Measurements from ENCODE around the gene PCDHB8.
"Not testable (repeated sequence)": the region's sequence is repeated elsewhere in the genome, so short reads cannot be mapped to it uniquely, and the experiment has no call there.

PCDHB8 gene

GRCh38 chr5:141177577-141178191 lies at the start of gene PCDHB8:
Gene PCDHB8 (plus strand): TSS chr5:141177790. CDS start chr5:141178035, 245 bp downstream.
- in situ Hi-C loops (cut with HindIII; ENCODE audit: low sequenced_read_pairs) = not testable (repeated sequence)

- in situ Hi-C loops (cut with HindIII; ENCODE audit: low sequenced_read_pairs) = no loop called here
Measured at GRCh38 chr5:141135030-141135717, 42.4 kb upstream of the PCDHB8 start, which contains the start of gene PCDHB5. Gene PCDHB5 (plus strand): TSS chr5:141135206. CDS start chr5:141135435, 229 bp downstream.

- in situ Hi-C loops (cut with HindIII; ENCODE audit: low sequenced_read_pairs) = no loop called here
Measured at GRCh38 chr5:141135718-141136266, 41.8 kb upstream of the PCDHB8 start.

- in situ Hi-C loops (cut with HindIII; ENCODE audit: low sequenced_read_pairs) = not testable (repeated sequence)
Measured at GRCh38 chr5:141137346-141137745, 40.2 kb upstream of the PCDHB8 start.

GRCh38 chr5:141149812-141150211 lies 27.8 kb upstream of the PCDHB8 start, which contains the start of gene PCDHB6:
Gene PCDHB6 (plus strand): TSS chr5:141150057. CDS start chr5:141150258, 201 bp downstream.
- in situ Hi-C loops (cut with HindIII; ENCODE audit: low sequenced_read_pairs) = no loop called here

- in situ Hi-C loops (cut with HindIII; ENCODE audit: low sequenced_read_pairs) = no loop called here
Measured at GRCh38 chr5:141150224-141150992, 27.2 kb upstream of the PCDHB8 start.

GRCh38 chr5:141150993-141151325 lies 26.6 kb upstream of the PCDHB8 start:
- in situ Hi-C loops (cut with HindIII; ENCODE audit: low sequenced_read_pairs) = no loop called here

GRCh38 chr5:141151632-141152031 lies 26.0 kb upstream of the PCDHB8 start:
- in situ Hi-C loops (cut with HindIII; ENCODE audit: low sequenced_read_pairs) = not testable (repeated sequence)

GRCh38 chr5:141152096-141152495 lies 25.5 kb upstream of the PCDHB8 start:
- in situ Hi-C loops (cut with HindIII; ENCODE audit: low sequenced_read_pairs) = not testable (repeated sequence)

- in situ Hi-C loops (cut with HindIII; ENCODE audit: low sequenced_read_pairs) = no loop called here
Measured at GRCh38 chr5:141155540-141156374, 21.8 kb upstream of the PCDHB8 start.

GRCh38 chr5:141157356-141157755 lies 20.2 kb upstream of the PCDHB8 start:
- in situ Hi-C loops (cut with HindIII; ENCODE audit: low sequenced_read_pairs) = not testable (repeated sequence)

- in situ Hi-C loops (cut with HindIII; ENCODE audit: low sequenced_read_pairs) = not testable (repeated sequence)
Measured at GRCh38 chr5:141157901-141158300, 19.7 kb upstream of the PCDHB8 start.

- in situ Hi-C loops (cut with HindIII; ENCODE audit: low sequenced_read_pairs) = no loop called here
Measured at GRCh38 chr5:141172381-141173204, 5.0 kb upstream of the PCDHB8 start, which contains the start of gene PCDHB7. Gene PCDHB7 (plus strand): TSS chr5:141172644. CDS start chr5:141172836, 192 bp downstream.

- in situ Hi-C loops (cut with HindIII; ENCODE audit: low sequenced_read_pairs) = not testable (repeated sequence)
Measured at GRCh38 chr5:141174291-141175104, 3.1 kb upstream of the PCDHB8 start.

- in situ Hi-C loops (cut with HindIII; ENCODE audit: low sequenced_read_pairs) = no loop called here
Measured at GRCh38 chr5:141175933-141176332, 1.7 kb upstream of the PCDHB8 start.

- in situ Hi-C loops (cut with HindIII; ENCODE audit: low sequenced_read_pairs) = not testable (repeated sequence)
Measured at GRCh38 chr5:141179371-141179770, 1.8 kb downstream of the PCDHB8 start.

- in situ Hi-C loops (cut with HindIII; ENCODE audit: low sequenced_read_pairs) = not testable (repeated sequence)
Measured at GRCh38 chr5:141179876-141180275, 2.3 kb downstream of the PCDHB8 start.

GRCh38 chr5:141180313-141180712 lies 2.7 kb downstream of the PCDHB8 start:
- in situ Hi-C loops (cut with HindIII; ENCODE audit: low sequenced_read_pairs) = no loop called here

GRCh38 chr5:141182248-141182647 lies 4.7 kb downstream of the PCDHB8 start, which contains the start of gene PCDHB16:
Gene PCDHB16 (plus strand): TSS chr5:141182387. CDS start chr5:141182560, 173 bp downstream.
- in situ Hi-C loops (cut with HindIII; ENCODE audit: low sequenced_read_pairs) = no loop called here
